GM12872 (cell line): ENCODE measurements around the gene MED15.

Experiments used
- CTCF ChIP-seq: IDR thresholded peaks from 3 replicates; pipeline ENCODE4 v1.5.1; 2011; ENCODE audit warnings: low read depth, mild to moderate bottlenecking, low read length, moderate library complexity; ENCODE audit not compliant: insufficient read depth

MED15 gene

DNA sequence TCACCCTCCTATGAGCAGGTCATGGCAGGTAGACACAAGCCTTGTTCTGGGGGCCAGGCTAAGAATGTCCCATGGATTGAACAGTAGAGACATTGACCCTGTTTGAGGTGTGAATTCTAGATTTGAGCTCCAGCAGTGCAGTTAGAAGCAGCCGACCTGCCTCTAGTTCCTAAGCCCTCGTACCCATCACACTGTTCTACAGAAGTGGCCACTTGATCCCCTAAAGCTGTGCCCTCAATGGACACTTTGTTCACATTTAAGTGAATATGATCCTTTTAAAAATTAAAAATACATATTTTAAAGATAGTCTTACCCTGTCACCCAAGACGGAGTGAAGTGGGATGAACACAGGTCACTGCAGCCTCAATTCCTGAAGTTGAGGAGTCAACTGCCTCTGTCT, 122.0 kb downstream of the MED15 start:
- no peak for TF ChIP-seq CTCF

DNA sequence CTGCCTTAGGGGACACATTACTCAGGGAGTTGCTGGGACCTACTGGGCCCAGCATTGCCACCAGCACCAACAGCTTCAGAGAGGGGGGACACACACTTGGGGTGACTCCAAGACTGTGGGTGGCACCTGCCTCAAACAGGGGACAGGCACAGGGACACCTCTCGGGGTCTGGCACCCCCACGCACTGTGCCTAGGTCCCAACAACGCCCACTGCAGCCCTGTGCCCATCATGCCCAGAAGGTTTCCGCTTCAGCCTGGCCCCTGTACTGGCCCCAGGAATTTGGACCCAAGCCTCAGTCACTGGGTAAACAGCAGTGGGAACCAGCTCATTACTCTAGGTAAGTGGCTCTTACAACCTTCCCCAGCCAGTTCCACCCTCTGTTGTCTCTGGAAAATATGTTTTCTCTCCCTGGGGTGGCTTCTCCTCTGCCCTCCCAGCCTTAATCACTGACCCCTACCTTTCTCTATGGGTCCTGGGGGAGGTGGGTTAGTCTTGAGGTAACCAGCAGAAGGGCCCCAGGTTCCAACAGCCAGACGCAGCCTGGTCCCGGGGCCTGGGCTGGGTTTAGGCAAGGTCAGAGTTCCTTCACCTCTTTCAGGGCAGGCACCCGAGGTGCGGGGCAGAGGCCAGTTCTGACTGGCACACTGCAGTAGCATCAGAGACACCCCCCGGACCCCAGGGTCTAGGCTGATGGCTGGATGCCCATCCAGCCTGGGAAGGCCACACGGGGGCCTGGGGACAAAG, 123.6 kb downstream of the MED15 start:
- no peak for TF ChIP-seq CTCF

DNA sequence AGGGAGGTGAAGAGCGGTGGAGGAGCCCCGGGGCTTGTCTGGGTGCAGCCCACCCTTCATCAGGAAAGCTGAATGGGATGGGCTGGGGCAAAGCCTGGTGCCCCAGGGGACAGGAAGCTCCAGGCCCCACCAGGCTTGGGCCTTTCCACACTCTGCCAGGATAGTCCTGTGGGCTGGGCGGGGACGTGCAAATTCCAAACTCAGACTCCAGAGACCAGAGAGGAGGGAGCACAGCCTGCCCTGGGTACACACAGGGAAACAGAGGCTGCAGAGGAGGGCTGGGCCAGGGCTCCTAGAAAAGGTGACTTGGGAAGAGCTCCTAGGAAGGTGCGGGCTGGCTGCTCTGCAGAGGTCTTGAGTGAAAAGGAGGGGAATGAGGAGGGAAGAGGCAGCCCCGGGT, 124.7 kb downstream of the MED15 start:
- TF ChIP-seq CTCF = no peak

- no peak for TF ChIP-seq CTCF
These were observed 125.1 kb downstream of the MED15 start for GRCh38 chr22:20632518-20632917.

GRCh38 chr22:20634560-20635226, 127.3 kb downstream of the MED15 start:
- no peak for TF ChIP-seq CTCF

DNA sequence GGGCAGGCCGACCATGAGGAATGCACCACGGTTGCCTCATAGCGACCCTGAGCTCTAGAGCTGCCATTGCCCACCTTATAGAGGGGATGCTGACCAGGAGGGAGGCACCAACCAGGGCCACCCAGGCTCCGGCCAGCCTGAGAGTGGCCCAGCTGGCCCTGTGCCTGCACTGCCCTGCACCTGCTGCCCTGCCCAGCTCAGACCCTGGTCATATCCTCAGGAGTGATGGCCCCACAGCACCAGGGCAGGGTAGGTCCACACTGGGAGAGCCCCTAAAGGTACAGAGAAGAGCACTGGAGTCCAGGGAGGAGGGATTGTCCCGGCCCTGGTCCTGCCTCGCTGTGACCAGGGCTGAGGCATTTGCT, 127.8 kb downstream of the MED15 start:
- TF ChIP-seq CTCF = no peak

DNA sequence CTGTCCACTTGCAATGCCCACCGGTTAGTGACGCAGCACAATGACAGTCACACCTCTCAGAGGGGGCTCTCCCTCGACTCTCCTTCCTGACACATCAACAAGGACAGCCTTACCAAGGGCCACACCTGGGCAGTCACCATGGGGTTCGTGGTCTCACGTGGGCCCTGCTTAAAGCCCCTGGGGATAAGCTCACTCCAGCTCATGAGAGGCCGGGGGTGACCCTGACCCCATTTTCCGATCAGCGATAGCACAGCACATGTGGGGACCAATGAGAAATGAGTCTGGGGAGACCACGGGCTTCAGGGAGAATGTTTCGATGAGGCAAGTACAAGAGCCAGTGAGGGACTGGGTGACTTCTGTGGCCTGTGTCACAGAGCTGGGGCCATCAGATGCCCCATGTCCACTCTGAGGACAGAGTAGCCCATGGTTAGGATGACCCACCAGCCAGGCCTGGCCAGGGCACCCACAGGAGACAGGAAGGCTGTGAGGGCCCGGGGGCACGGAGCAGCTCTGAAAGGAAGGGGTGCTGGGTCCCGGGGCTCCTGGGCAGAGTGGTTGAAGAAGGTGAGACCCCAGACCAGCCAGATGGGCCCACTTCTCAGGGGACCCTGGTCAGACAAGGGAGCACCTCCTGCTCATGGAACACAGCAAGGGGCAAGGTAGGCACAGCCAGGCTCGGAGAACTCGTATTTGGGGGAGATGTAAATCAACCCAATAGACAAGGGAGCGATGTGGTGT, 128.8 kb downstream of the MED15 start:
- no peak for TF ChIP-seq CTCF
